ENCODE results near the gene OLFM3.

DNA sequence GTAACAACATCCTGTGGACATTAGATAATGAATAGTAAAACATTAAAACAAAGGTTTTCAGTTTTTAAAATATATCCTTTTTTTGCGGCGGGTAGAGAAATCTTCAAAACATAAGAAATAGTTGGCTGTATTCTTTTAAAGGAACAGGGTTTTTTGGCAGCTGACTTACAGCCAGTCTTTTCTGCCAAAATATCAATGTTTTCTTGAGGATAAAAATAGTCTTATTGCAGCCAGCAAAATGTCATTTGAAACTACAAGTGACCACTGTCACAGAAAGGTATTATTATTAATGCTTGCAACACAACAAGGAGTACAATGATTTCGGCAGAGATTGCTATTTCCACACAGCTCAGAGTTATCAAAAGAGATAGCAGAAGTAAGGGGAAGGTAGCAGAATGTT, 21.4 kb downstream of the OLFM3 start:
- TF ChIP-seq, protein P1, sequence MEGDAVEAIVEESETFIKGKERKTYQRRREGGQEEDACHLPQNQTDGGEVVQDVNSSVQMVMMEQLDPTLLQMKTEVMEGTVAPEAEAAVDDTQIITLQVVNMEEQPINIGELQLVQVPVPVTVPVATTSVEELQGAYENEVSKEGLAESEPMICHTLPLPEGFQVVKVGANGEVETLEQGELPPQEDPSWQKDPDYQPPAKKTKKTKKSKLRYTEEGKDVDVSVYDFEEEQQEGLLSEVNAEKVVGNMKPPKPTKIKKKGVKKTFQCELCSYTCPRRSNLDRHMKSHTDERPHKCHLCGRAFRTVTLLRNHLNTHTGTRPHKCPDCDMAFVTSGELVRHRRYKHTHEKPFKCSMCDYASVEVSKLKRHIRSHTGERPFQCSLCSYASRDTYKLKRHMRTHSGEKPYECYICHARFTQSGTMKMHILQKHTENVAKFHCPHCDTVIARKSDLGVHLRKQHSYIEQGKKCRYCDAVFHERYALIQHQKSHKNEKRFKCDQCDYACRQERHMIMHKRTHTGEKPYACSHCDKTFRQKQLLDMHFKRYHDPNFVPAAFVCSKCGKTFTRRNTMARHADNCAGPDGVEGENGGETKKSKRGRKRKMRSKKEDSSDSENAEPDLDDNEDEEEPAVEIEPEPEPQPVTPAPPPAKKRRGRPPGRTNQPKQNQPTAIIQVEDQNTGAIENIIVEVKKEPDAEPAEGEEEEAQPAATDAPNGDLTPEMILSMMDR (IDR thresholded peaks at IDR 0.05 in 4 of 5, conservative IDR thresholded peaks at IDR 0.05 in 1 of 5), result no peak
- TF ChIP-seq POLR2A (IDR thresholded peaks at IDR 0.05), result no peak

All from gastrocnemius medialis (tissue), 4 donors.